ENCODE measurements around the gene CHRM5.

CHRM5 gene

DNA sequence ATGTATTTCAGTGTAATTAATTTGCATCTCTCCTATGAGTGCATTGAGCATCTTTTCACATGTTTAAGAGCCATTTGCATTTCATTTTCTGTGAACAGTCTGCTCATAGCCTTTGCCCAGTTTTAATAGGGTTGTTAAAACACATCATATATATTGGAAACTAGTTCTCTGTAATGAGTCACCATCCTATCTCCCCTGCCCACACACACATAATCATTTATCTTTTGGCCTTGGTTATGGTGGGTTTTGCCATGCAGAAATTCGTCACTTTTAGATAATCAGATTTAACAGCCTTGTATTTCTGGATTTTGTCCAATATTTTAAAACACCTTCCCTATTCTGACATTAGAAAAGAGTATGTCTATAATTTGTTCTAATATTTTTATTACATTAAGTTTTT is 11.9 kb upstream of the CHRM5 start:
- no peak overlapping the region for H2AFZ ChIP-seq (ENCODE audit: low read length)
- H3K9me2 ChIP-seq (replicated peaks; ENCODE audit: insufficient read depth, low read length) = no peaks in the 10 kb centered on the region
- H4K20me1 ChIP-seq (ENCODE audit: insufficient read depth, low read length) = no peaks in the 10 kb centered on the region
- H3K36me3 ChIP-seq (replicated peaks; ENCODE audit: insufficient read depth, low read length) = no peaks in the 10 kb centered on the region
- TF ChIP-seq, protein P1, sequence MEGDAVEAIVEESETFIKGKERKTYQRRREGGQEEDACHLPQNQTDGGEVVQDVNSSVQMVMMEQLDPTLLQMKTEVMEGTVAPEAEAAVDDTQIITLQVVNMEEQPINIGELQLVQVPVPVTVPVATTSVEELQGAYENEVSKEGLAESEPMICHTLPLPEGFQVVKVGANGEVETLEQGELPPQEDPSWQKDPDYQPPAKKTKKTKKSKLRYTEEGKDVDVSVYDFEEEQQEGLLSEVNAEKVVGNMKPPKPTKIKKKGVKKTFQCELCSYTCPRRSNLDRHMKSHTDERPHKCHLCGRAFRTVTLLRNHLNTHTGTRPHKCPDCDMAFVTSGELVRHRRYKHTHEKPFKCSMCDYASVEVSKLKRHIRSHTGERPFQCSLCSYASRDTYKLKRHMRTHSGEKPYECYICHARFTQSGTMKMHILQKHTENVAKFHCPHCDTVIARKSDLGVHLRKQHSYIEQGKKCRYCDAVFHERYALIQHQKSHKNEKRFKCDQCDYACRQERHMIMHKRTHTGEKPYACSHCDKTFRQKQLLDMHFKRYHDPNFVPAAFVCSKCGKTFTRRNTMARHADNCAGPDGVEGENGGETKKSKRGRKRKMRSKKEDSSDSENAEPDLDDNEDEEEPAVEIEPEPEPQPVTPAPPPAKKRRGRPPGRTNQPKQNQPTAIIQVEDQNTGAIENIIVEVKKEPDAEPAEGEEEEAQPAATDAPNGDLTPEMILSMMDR (IDR thresholded peaks at IDR 0.05; ENCODE audit: low read length) = no peak
- TF ChIP-seq EZH2 (optimal IDR thresholded peaks at IDR 0.05; ENCODE audit: low read depth, low read length) = no peak
- TF ChIP-seq EZH2phosphoT487 (IDR thresholded peaks at IDR 0.05; ENCODE audit: low read length) = no peak
- H3K27ac ChIP-seq (ENCODE audit: low read length) = no peak overlapping the region
- no peak overlapping the region for H3K4me2 ChIP-seq (ENCODE audit: low read depth, low read length)
- H3K9ac ChIP-seq (ENCODE audit: low read length) = no peak overlapping the region
- 0 out of 2 replicates have a peak, but pooled peaks cover 4% of the 10 kb centered on the region for H3K79me2 ChIP-seq (ENCODE audit: low read length)
- no peak for DNase-seq
- no peaks in the 10 kb centered on the region for H3K9me3 ChIP-seq (replicated peaks; ENCODE audit: insufficient read depth, low read length)
- no peaks in the 10 kb centered on the region for H3F3A ChIP-seq (ENCODE audit: insufficient read depth, low read length)
- no peak overlapping the region for H3K4me3 ChIP-seq (ENCODE audit: low read length)
- no peaks in the 10 kb centered on the region for H3K27me3 ChIP-seq (replicated peaks; ENCODE audit: insufficient read depth, low read length)
- no peaks in the 10 kb centered on the region for H3K4me1 ChIP-seq (ENCODE audit: low read length)

DNA sequence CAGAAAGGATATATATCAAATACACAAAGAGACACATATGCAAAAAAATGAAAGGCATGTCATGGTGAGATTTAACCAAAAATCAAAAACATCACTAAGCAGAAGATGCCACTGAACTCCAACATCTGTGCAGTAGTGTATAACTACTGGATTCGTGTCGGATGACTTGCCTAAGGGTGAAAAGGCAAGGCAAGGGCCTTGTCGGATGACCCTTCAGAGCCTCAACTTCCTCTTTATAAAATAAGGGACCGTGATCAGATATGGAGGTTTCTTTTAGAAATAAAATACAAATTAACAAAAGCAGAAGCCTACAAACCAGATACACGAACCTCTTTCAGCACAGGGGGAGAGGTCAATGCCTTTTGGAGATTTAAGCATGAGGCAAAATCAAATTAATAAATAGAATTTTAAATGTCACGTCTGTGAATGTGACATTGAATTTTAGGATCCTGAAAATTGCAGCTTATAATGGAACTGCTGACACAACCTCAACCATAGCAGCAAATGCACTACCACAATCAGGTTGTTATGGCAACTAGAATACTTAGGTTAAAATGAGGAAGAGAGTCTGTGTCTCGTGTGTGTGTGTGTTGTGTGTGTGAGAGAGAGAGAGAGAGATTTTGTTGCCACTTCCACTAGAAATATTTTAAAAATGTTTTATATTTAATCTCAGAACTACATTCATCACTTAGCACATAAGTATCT is 8.3 kb upstream of the CHRM5 start:
- no peaks in the 10 kb centered on the region for H3K79me2 ChIP-seq (ENCODE audit: low read length)
- no peaks in the 10 kb centered on the region for H3K4me1 ChIP-seq (ENCODE audit: low read length)
- no peak for DNase-seq
- H4K20me1 ChIP-seq (ENCODE audit: insufficient read depth, low read length) = no peaks in the 10 kb centered on the region
- H3K9me3 ChIP-seq (replicated peaks; ENCODE audit: insufficient read depth, low read length) = no peaks in the 10 kb centered on the region
- H3K27me3 ChIP-seq (replicated peaks; ENCODE audit: insufficient read depth, low read length) = no peaks in the 10 kb centered on the region
- no peak overlapping the region for H3K4me3 ChIP-seq (ENCODE audit: low read length)
- no peak overlapping the region for H3K4me2 ChIP-seq (ENCODE audit: low read depth, low read length)
- no peak overlapping the region for H3K9ac ChIP-seq (ENCODE audit: low read length)
- H3F3A ChIP-seq (ENCODE audit: insufficient read depth, low read length) = no peaks in the 10 kb centered on the region
- H2AFZ ChIP-seq (ENCODE audit: low read length) = no peak overlapping the region
- TF ChIP-seq EZH2phosphoT487 (IDR thresholded peaks at IDR 0.05; ENCODE audit: low read length) (no peak), EZH2 (optimal IDR thresholded peaks at IDR 0.05; ENCODE audit: low read depth, low read length) (no peak)
- TF ChIP-seq, protein P1 (IDR thresholded peaks at IDR 0.05; ENCODE audit: low read length) = no peak
- H3K27ac ChIP-seq (ENCODE audit: low read length) = no peak overlapping the region
- H3K36me3 ChIP-seq (replicated peaks; ENCODE audit: insufficient read depth, low read length) = no peaks in the 10 kb centered on the region
- no peaks in the 10 kb centered on the region for H3K9me2 ChIP-seq (replicated peaks; ENCODE audit: insufficient read depth, low read length)

DNA sequence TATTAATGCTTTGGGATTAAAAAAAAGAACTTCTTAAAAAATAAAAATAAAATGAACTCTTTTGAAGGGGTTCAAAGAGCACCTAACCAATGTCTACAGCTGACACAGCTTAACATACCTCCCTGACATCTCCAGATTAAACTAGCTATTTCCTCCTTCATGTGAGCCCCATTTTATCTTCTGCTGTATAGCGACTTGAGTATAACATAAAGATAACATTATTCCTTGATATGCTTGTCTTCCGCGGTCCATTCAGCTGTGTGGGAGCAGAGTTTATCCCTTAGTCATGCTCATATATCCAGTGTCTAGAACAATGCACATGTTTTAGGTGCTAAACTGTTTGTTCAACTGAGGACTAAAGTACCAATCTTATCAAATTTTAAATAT is 7.8 kb upstream of the CHRM5 start:
- H3K36me3 ChIP-seq (replicated peaks; ENCODE audit: insufficient read depth, low read length) = no peaks in the 10 kb centered on the region

More for the DNA sequence above, 7.8 kb upstream of the CHRM5 start:
- no peak for DNase-seq
- H3K9ac ChIP-seq (ENCODE audit: low read length) = no peak overlapping the region
- H4K20me1 ChIP-seq (ENCODE audit: insufficient read depth, low read length) = no peaks in the 10 kb centered on the region
- no peak overlapping the region for H3K27ac ChIP-seq (ENCODE audit: low read length)
- H3K9me2 ChIP-seq (replicated peaks; ENCODE audit: insufficient read depth, low read length) = no peaks in the 10 kb centered on the region
- no peak overlapping the region for H3K4me3 ChIP-seq (ENCODE audit: low read length)
- H3F3A ChIP-seq (ENCODE audit: insufficient read depth, low read length) = no peaks in the 10 kb centered on the region
- no peak overlapping the region for H2AFZ ChIP-seq (ENCODE audit: low read length)
- no peaks in the 10 kb centered on the region for H3K27me3 ChIP-seq (replicated peaks; ENCODE audit: insufficient read depth, low read length)
- no peaks in the 10 kb centered on the region for H3K79me2 ChIP-seq (ENCODE audit: low read length)
- TF ChIP-seq EZH2phosphoT487 (IDR thresholded peaks at IDR 0.05; ENCODE audit: low read length) (no peak), EZH2 (optimal IDR thresholded peaks at IDR 0.05; ENCODE audit: low read depth, low read length) (no peak)
- TF ChIP-seq, protein P1 (IDR thresholded peaks at IDR 0.05; ENCODE audit: low read length) = no peak
- H3K9me3 ChIP-seq (replicated peaks; ENCODE audit: insufficient read depth, low read length) = no peaks in the 10 kb centered on the region
- H3K4me1 ChIP-seq (ENCODE audit: low read length) = no peaks in the 10 kb centered on the region
- H3K4me2 ChIP-seq (ENCODE audit: low read depth, low read length) = no peak overlapping the region

All from MM.1S (cell line).